ENCODE results near the gene TP73. TPM values are rescaled to one million over a fixed set of nuclear protein-coding genes. Genes with fewer than 3 reads are reported as not detected.

The TP73 gene
- total RNA-seq, 8 experiments from 2014 or later = 0.27 to 2.0 (median 0.83) TPM

GRCh38 chr1:3642919-3643675, 9.2 kb upstream of the TP73 start:
- WGBS, 10 experiments = 80 to 100% (median 85%) methylated on average over 1 to 23 of the region's 43 CpGs; no CpG with 5 or more reads in 5 of the 10 experiments
- in situ Hi-C loops (cut with MboI; ENCODE audit: low pct_unique_long_range_greater_than_20kb in 2 of 9, low sequenced_read_pairs in 9 of 9, unreplicated experiment in 9 of 9) = no loop called here
- Histone ChIP-seq H3K4me1 (replicated peaks in 1 of 2) (no peaks in the 10 kb centered on the region), H3K4me3 (no peak overlapping the region), H3K27ac (no peak overlapping the region)
- ATAC-seq (replicated peaks in 6 of 8) = peak in 2 of 8 experiments; percentile 19 to 23

- in situ Hi-C loops (cut with MboI; ENCODE audit: low pct_unique_long_range_greater_than_20kb in 2 of 9, low sequenced_read_pairs in 9 of 9, unreplicated experiment in 9 of 9) = no loop called here
- peaks cover 4 to 6% of the 10 kb centered on the region in 2 donors for H3K4me1 ChIP-seq (replicated peaks in 1 of 2)
- no peak for ATAC-seq (replicated peaks in 6 of 8)
- H3K4me3 ChIP-seq = no peak overlapping the region
- H3K27ac ChIP-seq = no peak overlapping the region
- 90 to 100% (median 92%) methylated on average over 2 to 6 of the region's 25 CpGs; no CpG with 5 or more reads in 6 of the 10 experiments for WGBS, 10 experiments
Measured at GRCh38 chr1:3644273-3644672, 8.0 kb upstream of the TP73 start.

GRCh38 chr1:3645247-3645646, 7.1 kb upstream of the TP73 start:
- ATAC-seq (replicated peaks in 6 of 8) = no peak
- Histone ChIP-seq H3K4me1 (replicated peaks in 1 of 2) (peaks cover 5 to 7% of the 10 kb centered on the region in 2 donors), H3K27ac (no peak overlapping the region), H3K4me3 (no peak overlapping the region)
- in situ Hi-C loops (cut with MboI; ENCODE audit: low pct_unique_long_range_greater_than_20kb in 2 of 9, low sequenced_read_pairs in 9 of 9, unreplicated experiment in 9 of 9) = no loop called here
- WGBS, 10 experiments = 60 to 100% (median 100%) methylated on average over 1 to 12 of the region's 43 CpGs; no CpG with 5 or more reads in 5 of the 10 experiments

- in situ Hi-C loops (cut with MboI; ENCODE audit: low pct_unique_long_range_greater_than_20kb in 2 of 9, low sequenced_read_pairs in 9 of 9, unreplicated experiment in 9 of 9) = no loop called here
- 93 to 100% (median 98%) methylated on average over 1 to 26 of the region's 27 CpGs for WGBS, 10 experiments
- no peak for ATAC-seq (replicated peaks in 6 of 8)
- H3K4me3 ChIP-seq = no peak overlapping the region
- peaks cover 5 to 7% of the 10 kb centered on the region in 2 donors for H3K4me1 ChIP-seq (replicated peaks in 1 of 2)
- H3K27ac ChIP-seq = no peak overlapping the region
Measured at GRCh38 chr1:3645666-3646355, 6.5 kb upstream of the TP73 start.

GRCh38 chr1:3646596-3646995, 5.7 kb upstream of the TP73 start:
- WGBS, 10 experiments = 80 to 100% (median 89%) methylated on average over 2 to 19 of the region's 20 CpGs; no CpG with 5 or more reads in 2 of the 10 experiments

GRCh38 chr1:3649342-3650247, 2.7 kb upstream of the TP73 start, which contains the start of gene WRAP73:
WRAP73 (minus strand) TSS chr1:3650103; CDS start chr1:3649999, 104 bp downstream.
- in situ Hi-C loops (cut with MboI; ENCODE audit: low pct_unique_long_range_greater_than_20kb in 2 of 9, low sequenced_read_pairs in 9 of 9, unreplicated experiment in 9 of 9) = no loop called here
- WGBS, 10 experiments = 0 to 53% (median 1%) methylated on average over 2 to 21 of the region's 60 CpGs; no CpG with 5 or more reads in 4 of the 10 experiments
- peak; percentile 96 to 98 (median 98) for ATAC-seq (replicated peaks in 6 of 8)

More at GRCh38 chr1:3646596-3646995, 5.7 kb upstream of the TP73 start:
- H3K4me1 ChIP-seq (replicated peaks in 1 of 2) = peaks cover 5 to 7% of the 10 kb centered on the region in 2 donors
- no peak overlapping the region for H3K4me3 ChIP-seq
- H3K27ac ChIP-seq = no peak overlapping the region
- in situ Hi-C loops (cut with MboI; ENCODE audit: low pct_unique_long_range_greater_than_20kb in 2 of 9, low sequenced_read_pairs in 9 of 9, unreplicated experiment in 9 of 9) = no loop called here
- ATAC-seq (replicated peaks in 6 of 8) = no peak

GRCh38 chr1:3650248-3651025, 1.9 kb upstream of the TP73 start:
- peak overlapping the region in 4 of 5 donors; percentile 57 to 90 (median 70) for H3K4me3 ChIP-seq
- ATAC-seq (replicated peaks in 6 of 8) = no peak

More at GRCh38 chr1:3649342-3650247, 2.7 kb upstream of the TP73 start, which contains the start of gene WRAP73:
- H3K4me3 ChIP-seq = peak within 1 kb of the TSS; percentile 57 to 90 (median 67)
- H3K27ac ChIP-seq = no peak within 1 kb of the TSS
- H3K4me1 ChIP-seq (replicated peaks in 1 of 2) = peaks cover 5 to 7% of the 10 kb centered on the region in 2 donors

GRCh38 chr1:3651026-3651929, 1.0 kb upstream of the TP73 start:
- Histone ChIP-seq H3K4me3 (no peak overlapping the region), H3K4me1 (replicated peaks in 1 of 2) (peaks cover 5 to 7% of the 10 kb centered on the region in 2 donors), H3K27ac (no peak overlapping the region)
- in situ Hi-C loops (cut with MboI; ENCODE audit: low pct_unique_long_range_greater_than_20kb in 2 of 9, low sequenced_read_pairs in 9 of 9, unreplicated experiment in 9 of 9) = no loop called here
- ATAC-seq (replicated peaks in 6 of 8) = no peak
- WGBS, 10 experiments = 0 to 30% (median 24%) methylated on average over 2 to 10 of the region's 83 CpGs; no CpG with 5 or more reads in 7 of the 10 experiments

More at GRCh38 chr1:3650248-3651025, 1.9 kb upstream of the TP73 start:
- H3K4me1 ChIP-seq (replicated peaks in 1 of 2) = peaks cover 5 to 7% of the 10 kb centered on the region in 2 donors
- WGBS, 10 experiments = 4 to 48% (median 21%) methylated on average over 4 to 29 of the region's 50 CpGs
- H3K27ac ChIP-seq = no peak overlapping the region
- in situ Hi-C loops (cut with MboI; ENCODE audit: low pct_unique_long_range_greater_than_20kb in 2 of 9, low sequenced_read_pairs in 9 of 9, unreplicated experiment in 9 of 9) = no loop called here

GRCh38 chr1:3652548-3653285, 401 bp downstream of the TP73 start:
- Histone ChIP-seq H3K4me3 (peak overlapping the region in 1 of 5 donors; percentile 5), H3K27ac (no peak overlapping the region), H3K4me1 (replicated peaks in 1 of 2) (peaks cover 5 to 7% of the 10 kb centered on the region in 2 donors)
- in situ Hi-C loops (cut with MboI; ENCODE audit: low pct_unique_long_range_greater_than_20kb in 2 of 9, low sequenced_read_pairs in 9 of 9, unreplicated experiment in 9 of 9) = no loop called here
- peak in 2 of 8 experiments; percentile 8 to 17 for ATAC-seq (replicated peaks in 6 of 8)
- 0 to 7% (median 0%) methylated on average over 7 to 11 of the region's 68 CpGs; no CpG with 5 or more reads in 7 of the 10 experiments for WGBS, 10 experiments

GRCh38 chr1:3653286-3653618, 936 bp downstream of the TP73 start:
- H3K27ac ChIP-seq = no peak overlapping the region
- in situ Hi-C loops (cut with MboI; ENCODE audit: low pct_unique_long_range_greater_than_20kb in 2 of 9, low sequenced_read_pairs in 9 of 9, unreplicated experiment in 9 of 9) = no loop called here
- peaks cover 7 to 9% of the 10 kb centered on the region in 2 donors for H3K4me1 ChIP-seq (replicated peaks in 1 of 2)
- WGBS, 10 experiments = 3 to 13% (median 9%) methylated on average over 2 to 8 of the region's 10 CpGs; no CpG with 5 or more reads in 6 of the 10 experiments
- no peak for ATAC-seq (replicated peaks in 6 of 8)
- no peak overlapping the region for H3K4me3 ChIP-seq
